GM10266 (cell line): ENCODE results near the gene ZNF622.

Source experiments
- DNase-seq: peaks from one replicate; pipeline ENCODE4 v3.0.0; 2012; ENCODE audit errors: extremely low spot score
- CTCF ChIP-seq: IDR thresholded peaks from 2 replicates; pipeline ENCODE4 v1.5.1; 2012; ENCODE audit warnings: mild to moderate bottlenecking, low read depth; ENCODE audit not compliant: control insufficient read depth, insufficient read depth; ENCODE audit errors: missing control alignments

ZNF622 gene

DNA sequence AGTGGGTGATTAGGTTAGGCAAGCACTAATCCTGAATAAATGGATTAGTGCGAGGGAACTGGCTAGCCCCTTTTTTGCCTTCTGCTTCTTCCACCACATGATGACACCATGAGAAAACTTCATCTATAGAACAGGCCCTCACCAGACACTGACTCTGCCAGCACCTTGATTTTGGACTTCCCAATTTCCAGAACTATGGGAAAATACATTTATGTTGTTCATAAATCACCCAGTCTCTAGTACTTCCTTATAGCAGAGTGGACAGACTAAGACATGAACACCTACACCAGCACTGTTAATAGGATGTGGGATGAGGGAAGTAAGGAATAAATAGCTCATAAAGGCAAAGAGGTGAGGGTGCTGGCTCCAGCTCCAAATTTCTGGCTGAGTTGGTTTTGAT lies 1.4 kb downstream of the ZNF622 start:
- no peak for DNase-seq
- no peak for TF ChIP-seq CTCF

- no peak for TF ChIP-seq CTCF
- no peak for DNase-seq
These were observed 3.8 kb downstream of the ZNF622 start for GRCh38 chr5:16461782-16462181.

GRCh38 chr5:16461026-16461425 lies 4.6 kb downstream of the ZNF622 start:
- no peak for TF ChIP-seq CTCF
- DNase-seq = no peak

- no peak for DNase-seq
- TF ChIP-seq CTCF = no peak
These were observed 6.1 kb downstream of the ZNF622 start for GRCh38 chr5:16459451-16459850.

DNA sequence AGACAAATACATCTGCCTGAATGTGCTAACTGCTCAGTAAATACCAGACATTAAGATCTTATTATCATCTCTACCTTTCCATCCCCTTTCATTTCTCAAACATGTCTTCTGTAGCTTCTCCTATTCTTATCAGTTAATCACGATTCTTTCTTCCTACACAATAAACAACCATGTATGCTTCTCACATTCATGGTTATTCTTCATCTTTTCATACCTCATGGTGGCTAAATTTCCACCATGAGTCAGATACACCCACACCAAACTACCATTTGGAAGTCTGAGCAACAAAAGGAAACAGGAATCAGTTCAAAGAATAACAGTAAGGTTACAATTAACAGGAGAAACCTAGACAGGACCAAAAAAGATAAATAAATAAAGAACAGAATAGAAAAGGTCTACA lies 7.7 kb downstream of the ZNF622 start:
- no peak for TF ChIP-seq CTCF
- DNase-seq = no peak

- no peak for TF ChIP-seq CTCF
- DNase-seq = no peak
These were observed 8.1 kb downstream of the ZNF622 start for GRCh38 chr5:16457451-16457850.

DNA sequence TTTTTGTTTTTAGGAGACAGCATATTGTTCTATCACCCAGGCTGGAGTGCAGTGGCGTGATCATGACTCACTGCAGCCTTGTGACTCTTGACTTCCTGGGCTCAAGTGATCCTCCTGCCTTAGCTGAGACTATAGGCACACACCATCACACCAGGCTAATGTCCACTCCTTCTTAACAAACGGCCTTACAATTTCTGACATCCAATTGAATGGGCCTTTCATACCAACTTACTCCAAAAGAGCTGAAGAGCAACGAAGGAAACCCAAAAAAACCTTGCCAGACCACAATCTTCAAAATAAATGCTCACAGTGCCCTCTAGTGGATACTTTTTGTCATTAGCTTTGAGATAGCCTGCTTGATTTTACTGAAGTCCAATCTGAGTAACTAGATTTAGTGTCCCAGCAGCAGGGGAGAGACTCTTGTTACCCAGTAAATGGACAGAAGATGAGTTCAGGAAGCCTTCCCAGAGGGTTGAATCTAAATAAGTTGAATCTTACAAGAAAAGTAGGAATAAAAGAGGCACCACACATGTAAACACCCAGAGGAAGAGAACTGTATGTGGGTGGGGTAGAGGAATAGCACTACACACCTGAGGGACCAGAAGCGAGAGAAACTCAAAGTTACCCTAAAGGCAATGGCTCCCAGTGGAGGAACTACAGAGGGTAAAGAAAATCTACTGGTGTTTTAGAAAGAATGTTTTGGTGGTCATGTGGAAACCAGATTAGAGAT lies 9.3 kb downstream of the ZNF622 start:
- TF ChIP-seq CTCF = peak; percentile 59
- DNase-seq = peak; percentile 40
